WTC11 (cell line): ENCODE results near the gene ARIH2.

Experiments used
- CREM ChIP-seq: sonication (generic); formaldehyde crosslinking; IDR thresholded peaks from 2 replicates; pipeline ENCODE4 v1.8.1; 2022; ENCODE audit warnings: mild to moderate bottlenecking, missing genetic modification reagents, moderate library complexity
- MYBL2 ChIP-seq: sonication (generic); formaldehyde crosslinking; IDR thresholded peaks from 2 replicates; pipeline ENCODE4 v1.8.1; 2023; ENCODE audit warnings: mild to moderate bottlenecking, moderate library complexity, missing genetic modification reagents
- ZNF138 ChIP-seq: sonication (generic); formaldehyde crosslinking; conservative IDR thresholded peaks from 2 replicates; pipeline ENCODE4 v1.8.1; 2022; ENCODE audit warnings: mild to moderate bottlenecking, moderate library complexity, missing genetic modification reagents
- TF ChIP-seq, protein P1 (sequence below): fragments of 200-600 bp; IDR thresholded peaks from 2 replicates; pipeline ENCODE4 v1.8.0; 2022; ENCODE audit warnings: antibody characterized with exemption
- TF ChIP-seq, protein P2 (sequence below): sonication (generic); formaldehyde crosslinking; IDR thresholded peaks from 2 replicates; pipeline ENCODE4 v1.8.1; 2023; ENCODE audit warnings: mild to moderate bottlenecking, missing genetic modification reagents, moderate library complexity
- TF ChIP-seq, protein P3 (sequence below): sonication (generic); formaldehyde crosslinking; IDR thresholded peaks from 2 replicates; pipeline ENCODE4 v1.8.1; 2023; ENCODE audit warnings: mild to moderate bottlenecking, missing genetic modification reagents, borderline replicate concordance
- TF ChIP-seq, protein P4 (sequence below): sonication (generic); formaldehyde crosslinking; IDR thresholded peaks from 2 replicates; pipeline ENCODE4 v1.8.1; 2022; ENCODE audit warnings: mild to moderate bottlenecking, missing genetic modification reagents, moderate library complexity, borderline replicate concordance

DNA sequence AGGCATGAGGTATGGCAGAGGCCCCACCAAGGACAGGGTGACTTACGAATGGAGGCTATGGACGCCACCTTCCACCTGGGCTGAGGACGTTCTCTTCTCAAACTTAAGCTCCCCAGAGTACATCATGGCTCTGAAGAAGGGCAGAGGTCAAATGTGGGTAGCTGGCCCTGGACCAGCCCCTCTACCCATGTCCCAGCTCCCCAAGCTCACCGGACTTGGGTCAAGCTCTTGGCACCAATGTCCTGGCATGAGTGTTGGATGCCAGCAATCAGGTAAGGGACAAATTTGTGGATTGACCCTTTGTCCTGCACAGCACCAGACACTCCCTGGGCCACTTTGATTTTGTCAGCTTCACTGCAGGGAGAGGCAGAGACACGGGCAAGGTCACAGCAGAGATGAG is 105.8 kb downstream of the ARIH2 start:
- TF ChIP-seq, protein P1, sequence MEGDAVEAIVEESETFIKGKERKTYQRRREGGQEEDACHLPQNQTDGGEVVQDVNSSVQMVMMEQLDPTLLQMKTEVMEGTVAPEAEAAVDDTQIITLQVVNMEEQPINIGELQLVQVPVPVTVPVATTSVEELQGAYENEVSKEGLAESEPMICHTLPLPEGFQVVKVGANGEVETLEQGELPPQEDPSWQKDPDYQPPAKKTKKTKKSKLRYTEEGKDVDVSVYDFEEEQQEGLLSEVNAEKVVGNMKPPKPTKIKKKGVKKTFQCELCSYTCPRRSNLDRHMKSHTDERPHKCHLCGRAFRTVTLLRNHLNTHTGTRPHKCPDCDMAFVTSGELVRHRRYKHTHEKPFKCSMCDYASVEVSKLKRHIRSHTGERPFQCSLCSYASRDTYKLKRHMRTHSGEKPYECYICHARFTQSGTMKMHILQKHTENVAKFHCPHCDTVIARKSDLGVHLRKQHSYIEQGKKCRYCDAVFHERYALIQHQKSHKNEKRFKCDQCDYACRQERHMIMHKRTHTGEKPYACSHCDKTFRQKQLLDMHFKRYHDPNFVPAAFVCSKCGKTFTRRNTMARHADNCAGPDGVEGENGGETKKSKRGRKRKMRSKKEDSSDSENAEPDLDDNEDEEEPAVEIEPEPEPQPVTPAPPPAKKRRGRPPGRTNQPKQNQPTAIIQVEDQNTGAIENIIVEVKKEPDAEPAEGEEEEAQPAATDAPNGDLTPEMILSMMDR: no peak
- TF ChIP-seq MYBL2 (CRISPR knock-in tag): no peak
- TF ChIP-seq, protein P2, sequence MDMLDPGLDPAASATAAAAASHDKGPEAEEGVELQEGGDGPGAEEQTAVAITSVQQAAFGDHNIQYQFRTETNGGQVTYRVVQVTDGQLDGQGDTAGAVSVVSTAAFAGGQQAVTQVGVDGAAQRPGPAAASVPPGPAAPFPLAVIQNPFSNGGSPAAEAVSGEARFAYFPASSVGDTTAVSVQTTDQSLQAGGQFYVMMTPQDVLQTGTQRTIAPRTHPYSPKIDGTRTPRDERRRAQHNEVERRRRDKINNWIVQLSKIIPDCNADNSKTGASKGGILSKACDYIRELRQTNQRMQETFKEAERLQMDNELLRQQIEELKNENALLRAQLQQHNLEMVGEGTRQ (CRISPR knock-in tag): no peak
- TF ChIP-seq, protein P3, sequence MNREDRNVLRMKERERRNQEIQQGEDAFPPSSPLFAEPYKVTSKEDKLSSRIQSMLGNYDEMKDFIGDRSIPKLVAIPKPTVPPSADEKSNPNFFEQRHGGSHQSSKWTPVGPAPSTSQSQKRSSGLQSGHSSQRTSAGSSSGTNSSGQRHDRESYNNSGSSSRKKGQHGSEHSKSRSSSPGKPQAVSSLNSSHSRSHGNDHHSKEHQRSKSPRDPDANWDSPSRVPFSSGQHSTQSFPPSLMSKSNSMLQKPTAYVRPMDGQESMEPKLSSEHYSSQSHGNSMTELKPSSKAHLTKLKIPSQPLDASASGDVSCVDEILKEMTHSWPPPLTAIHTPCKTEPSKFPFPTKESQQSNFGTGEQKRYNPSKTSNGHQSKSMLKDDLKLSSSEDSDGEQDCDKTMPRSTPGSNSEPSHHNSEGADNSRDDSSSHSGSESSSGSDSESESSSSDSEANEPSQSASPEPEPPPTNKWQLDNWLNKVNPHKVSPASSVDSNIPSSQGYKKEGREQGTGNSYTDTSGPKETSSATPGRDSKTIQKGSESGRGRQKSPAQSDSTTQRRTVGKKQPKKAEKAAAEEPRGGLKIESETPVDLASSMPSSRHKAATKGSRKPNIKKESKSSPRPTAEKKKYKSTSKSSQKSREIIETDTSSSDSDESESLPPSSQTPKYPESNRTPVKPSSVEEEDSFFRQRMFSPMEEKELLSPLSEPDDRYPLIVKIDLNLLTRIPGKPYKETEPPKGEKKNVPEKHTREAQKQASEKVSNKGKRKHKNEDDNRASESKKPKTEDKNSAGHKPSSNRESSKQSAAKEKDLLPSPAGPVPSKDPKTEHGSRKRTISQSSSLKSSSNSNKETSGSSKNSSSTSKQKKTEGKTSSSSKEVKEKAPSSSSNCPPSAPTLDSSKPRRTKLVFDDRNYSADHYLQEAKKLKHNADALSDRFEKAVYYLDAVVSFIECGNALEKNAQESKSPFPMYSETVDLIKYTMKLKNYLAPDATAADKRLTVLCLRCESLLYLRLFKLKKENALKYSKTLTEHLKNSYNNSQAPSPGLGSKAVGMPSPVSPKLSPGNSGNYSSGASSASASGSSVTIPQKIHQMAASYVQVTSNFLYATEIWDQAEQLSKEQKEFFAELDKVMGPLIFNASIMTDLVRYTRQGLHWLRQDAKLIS (CRISPR knock-in tag): no peak
- no peak for TF ChIP-seq ZNF138 (CRISPR knock-in tag)
- no peak for TF ChIP-seq CREM (CRISPR knock-in tag)
- TF ChIP-seq, protein P4, sequence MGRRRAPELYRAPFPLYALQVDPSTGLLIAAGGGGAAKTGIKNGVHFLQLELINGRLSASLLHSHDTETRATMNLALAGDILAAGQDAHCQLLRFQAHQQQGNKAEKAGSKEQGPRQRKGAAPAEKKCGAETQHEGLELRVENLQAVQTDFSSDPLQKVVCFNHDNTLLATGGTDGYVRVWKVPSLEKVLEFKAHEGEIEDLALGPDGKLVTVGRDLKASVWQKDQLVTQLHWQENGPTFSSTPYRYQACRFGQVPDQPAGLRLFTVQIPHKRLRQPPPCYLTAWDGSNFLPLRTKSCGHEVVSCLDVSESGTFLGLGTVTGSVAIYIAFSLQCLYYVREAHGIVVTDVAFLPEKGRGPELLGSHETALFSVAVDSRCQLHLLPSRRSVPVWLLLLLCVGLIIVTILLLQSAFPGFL (CRISPR knock-in tag): no peak
